Mucosa of descending colon (tissue), 3 donors: ENCODE data around the gene CRYBB2. TPM values are rescaled to one million over a fixed set of nuclear protein-coding genes. Genes with fewer than 3 reads are reported as not detected.
"Not testable (repeated sequence)": the region's sequence is repeated elsewhere in the genome, so short reads cannot be mapped to it uniquely, and the experiment has no call there.

Experiments
- ATAC-seq: fragments of 200-7000 bp; cut with Tn5 transposase; one replicate; pipeline ENCODE4 v1.9.1; 2020; ENCODE audit warnings: mild to moderate bottlenecking, moderate library complexity
- DNase-seq, 3 donors: peaks; one replicate each; pipeline ENCODE4 v3.0.0-alpha.2; 2020
- H3K36me3 ChIP-seq: fragments of 200-600 bp; one replicate; pipeline ENCODE4 v1.8.0; 2021; ENCODE audit warnings: low read depth, mild to moderate bottlenecking
- H3K4me1 ChIP-seq: fragments of 200-600 bp; one replicate; pipeline ENCODE4 v1.8.0; 2021; ENCODE audit warnings: low read depth, mild to moderate bottlenecking
- H3K4me3 ChIP-seq: fragments of 200-600 bp; one replicate; pipeline ENCODE4 v1.8.0; 2021; ENCODE audit warnings: mild to moderate bottlenecking
- H3K9me3 ChIP-seq: fragments of 200-600 bp; one replicate; pipeline ENCODE4 v1.8.0; 2021; ENCODE audit warnings: mild to moderate bottlenecking
- CTCF ChIP-seq: fragments of 200-600 bp; IDR thresholded peaks from one replicate; pipeline ENCODE4 v1.8.0; 2022; ENCODE audit warnings: antibody characterized with exemption, mild to moderate bottlenecking
- intact Hi-C, 2 donors: fragments of 100-400 bp; cut with DNase I in 1 of 2; cut with micrococcal nuclease in 1 of 2; formaldehyde crosslinking; loops; one replicate each; pipeline versions ENCODE4 v1.11.0 to v1.11.1; 2022; cut with DNase I, micrococcal nuclease
- total RNA-seq, 3 donors: library from RNA; stranded (reverse); fragmentation: NEBNext Ultra II Directional in 2 of 3; extraction: Animal tissue kit (Norgen Biotek cat#: 25700) in 2 of 3; gene quantifications; one replicate each; pipeline versions ENCODE4 v1.2.1 to v1.2.4, GENCODE V29; 2021 to 2023
- donor health status: DM: no; HTN: no; CAD: no; lungs with moderate emphysema.
- donor health status: DM: no; HTN: no; CAD: no.
- donor health status: DM: no; HTN: yes; CAD: no.

Gene CRYBB2
- total RNA-seq, 3 donors from 2014 or later, result 0.84 TPM; not detected in 2

- DNase-seq (no peak), ATAC-seq (no peak)
- TF ChIP-seq CTCF, result no peak
- intact Hi-C loops, result no loop called here
- H3K4me1 ChIP-seq, result no peaks in the 10 kb centered on the region
- H3K4me3 ChIP-seq, result no peak overlapping the region
- H3K9me3 ChIP-seq, result no peaks in the 10 kb centered on the region
- H3K36me3 ChIP-seq, result no peaks in the 10 kb centered on the region
Measured at GRCh38 chr22:25176175-25176574, 43.3 kb upstream of the CRYBB2 start.

- ATAC-seq (no peak), DNase-seq (no peak)
- H3K9me3 ChIP-seq, result no peaks in the 10 kb centered on the region
- H3K4me1 ChIP-seq, result no peaks in the 10 kb centered on the region
- intact Hi-C loops, result no loop called here
- H3K4me3 ChIP-seq, result no peak overlapping the region
- TF ChIP-seq CTCF, result no peak
- no peaks in the 10 kb centered on the region for H3K36me3 ChIP-seq
Measured at GRCh38 chr22:25176799-25177198, 42.6 kb upstream of the CRYBB2 start.

GRCh38 chr22:25177226-25177625 is 42.2 kb upstream of the CRYBB2 start:
- TF ChIP-seq CTCF, result no peak
- ATAC-seq (no peak), DNase-seq (no peak)
- no peaks in the 10 kb centered on the region for H3K9me3 ChIP-seq
- H3K36me3 ChIP-seq, result no peaks in the 10 kb centered on the region
- intact Hi-C loops, result no loop called here
- no peaks in the 10 kb centered on the region for H3K4me1 ChIP-seq
- H3K4me3 ChIP-seq, result no peak overlapping the region

- Histone ChIP-seq H3K36me3 (no peaks in the 10 kb centered on the region), H3K4me1 (no peaks in the 10 kb centered on the region), H3K4me3 (no peak overlapping the region), H3K9me3 (no peaks in the 10 kb centered on the region)
- no peak for TF ChIP-seq CTCF
- intact Hi-C loops, result no loop called here
- ATAC-seq, result no peak
- DNase-seq, result no peak
Measured at GRCh38 chr22:25177895-25178294, 41.5 kb upstream of the CRYBB2 start.

GRCh38 chr22:25178348-25178747 is 41.1 kb upstream of the CRYBB2 start:
- intact Hi-C loops, H3K36me3 ChIP-seq: not testable (repeated sequence)
- peak; percentile 33 for ATAC-seq

GRCh38 chr22:25178869-25179631 is 40.4 kb upstream of the CRYBB2 start:
- DNase-seq, result peak in 1 of 3 donors; percentile 67
- intact Hi-C loops, H3K36me3 ChIP-seq, H3K4me3 ChIP-seq, H3K4me1 ChIP-seq, H3K9me3 ChIP-seq: not testable (repeated sequence)
- peak; percentile 61 for ATAC-seq

More at GRCh38 chr22:25178348-25178747, 41.1 kb upstream of the CRYBB2 start:
- H3K9me3 ChIP-seq, H3K4me3 ChIP-seq, H3K4me1 ChIP-seq: not testable (repeated sequence)
- DNase-seq, result peak; percentile 24 to 69 (median 50)
